Uterus (tissue), 2 donors: ENCODE results near the gene PYHIN1.

Source experiments
- POLR2A ChIP-seq, 2 donors: fragments of 450-650 bp; IDR thresholded peaks; one replicate each; pipeline ENCODE4 v1.6.1; 2016; ENCODE audit warnings: antibody characterized with exemption in 2 of 2, mild to moderate bottlenecking in 1 of 2, moderate library complexity in 1 of 2
- TF ChIP-seq, protein P1 (sequence below), 4 experiments: fragments of 200-600 bp in 2 of 4; fragments of 450-650 bp in 2 of 4; sonication (generic) in 2 of 4; IDR thresholded peaks; one replicate each; pipeline ENCODE4 v1.5.1; 2016 to 2019; ENCODE audit warnings: antibody characterized with exemption in 4 of 4, mild to moderate bottlenecking in 2 of 4, moderate library complexity in 1 of 4

DNA sequence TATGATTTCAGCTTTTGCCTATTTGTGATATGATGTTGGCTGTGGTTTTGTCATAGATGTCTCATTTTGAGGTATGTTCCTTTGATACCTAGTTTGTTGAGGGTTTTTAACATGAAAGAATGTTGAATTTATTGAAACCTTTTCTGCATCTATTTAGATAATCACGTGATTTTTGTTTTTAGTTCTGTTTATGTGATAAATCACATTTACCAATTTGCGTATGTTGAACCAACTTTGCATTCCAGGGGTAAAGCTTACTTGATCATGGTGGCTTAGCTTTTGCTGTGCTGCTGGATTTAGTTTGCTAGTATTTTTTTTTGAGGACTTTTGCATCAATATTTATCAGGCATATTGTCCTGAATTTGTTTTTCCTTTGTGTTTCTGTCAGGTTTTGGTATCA lies 51.9 kb downstream of the PYHIN1 start:
- TF ChIP-seq, protein P1, sequence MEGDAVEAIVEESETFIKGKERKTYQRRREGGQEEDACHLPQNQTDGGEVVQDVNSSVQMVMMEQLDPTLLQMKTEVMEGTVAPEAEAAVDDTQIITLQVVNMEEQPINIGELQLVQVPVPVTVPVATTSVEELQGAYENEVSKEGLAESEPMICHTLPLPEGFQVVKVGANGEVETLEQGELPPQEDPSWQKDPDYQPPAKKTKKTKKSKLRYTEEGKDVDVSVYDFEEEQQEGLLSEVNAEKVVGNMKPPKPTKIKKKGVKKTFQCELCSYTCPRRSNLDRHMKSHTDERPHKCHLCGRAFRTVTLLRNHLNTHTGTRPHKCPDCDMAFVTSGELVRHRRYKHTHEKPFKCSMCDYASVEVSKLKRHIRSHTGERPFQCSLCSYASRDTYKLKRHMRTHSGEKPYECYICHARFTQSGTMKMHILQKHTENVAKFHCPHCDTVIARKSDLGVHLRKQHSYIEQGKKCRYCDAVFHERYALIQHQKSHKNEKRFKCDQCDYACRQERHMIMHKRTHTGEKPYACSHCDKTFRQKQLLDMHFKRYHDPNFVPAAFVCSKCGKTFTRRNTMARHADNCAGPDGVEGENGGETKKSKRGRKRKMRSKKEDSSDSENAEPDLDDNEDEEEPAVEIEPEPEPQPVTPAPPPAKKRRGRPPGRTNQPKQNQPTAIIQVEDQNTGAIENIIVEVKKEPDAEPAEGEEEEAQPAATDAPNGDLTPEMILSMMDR (IDR thresholded peaks at IDR 0.05) = no peak
- no peak for TF ChIP-seq POLR2A (IDR thresholded peaks at IDR 0.05)
